Smooth muscle cell (in vitro differentiated cells): Measurements from ENCODE around the gene GATAD2B. TPM values are rescaled to one million over a fixed set of nuclear protein-coding genes. Genes with fewer than 3 reads are reported as not detected.
A peak's percentile ranks its signal among the peaks of the same experiment; 100 is the strongest.
"Not testable (repeated sequence)": the region's sequence is repeated elsewhere in the genome, so short reads cannot be mapped to it uniquely, and the experiment has no call there.

Experiments
- DNase-seq: peaks from one replicate; lab custom pipeline; 2025; ENCODE audit not compliant: unreplicated experiment; lab: John Stamatoyannopoulos, UW
- H2AFZ ChIP-seq: fragments of 200-600 bp; sonication (generic); 2 replicates; pipeline ENCODE4 v1.6.0; 2016; ENCODE audit warnings: antibody characterized with exemption, low read depth, mild to moderate bottlenecking
- H3F3A ChIP-seq: fragments of 200-600 bp; sonication (generic); 2 replicates; pipeline ENCODE4 v1.6.0; 2017; ENCODE audit warnings: antibody characterized with exemption, low read depth
- H3K27ac ChIP-seq: fragments of 200-600 bp; sonication (generic); 2 replicates; pipeline ENCODE4 v1.5.1; 2016; ENCODE audit warnings: low read depth, mild to moderate bottlenecking
- H3K27me3 ChIP-seq: fragments of 200-600 bp; sonication (generic); 2 replicates; pipeline ENCODE4 v1.6.1; 2016; ENCODE audit warnings: low read depth, mild to moderate bottlenecking
- H3K36me3 ChIP-seq: fragments of 200-600 bp; sonication (generic); 2 replicates; pipeline ENCODE4 v1.5.1; 2016; ENCODE audit warnings: low read depth
- H3K4me1 ChIP-seq: fragments of 200-600 bp; sonication (generic); 2 replicates; pipeline ENCODE4 v1.5.1; 2016; ENCODE audit warnings: low read depth
- H3K4me2 ChIP-seq: fragments of 200-600 bp; sonication (generic); 2 replicates; pipeline ENCODE4 v1.6.0; 2016; ENCODE audit warnings: mild to moderate bottlenecking
- H3K4me3 ChIP-seq: fragments of 200-600 bp; sonication (generic); 2 replicates; pipeline ENCODE4 v1.5.1; 2016; ENCODE audit warnings: mild to moderate bottlenecking
- H3K79me2 ChIP-seq: fragments of 200-600 bp; sonication (generic); 2 replicates; pipeline ENCODE4 v1.6.0; 2016; ENCODE audit warnings: low read depth, mild to moderate bottlenecking
- H3K9ac ChIP-seq: fragments of 200-600 bp; sonication (generic); 2 replicates; pipeline ENCODE4 v1.6.0; 2016; ENCODE audit warnings: low read depth
- H3K9me3 ChIP-seq: fragments of 200-600 bp; sonication (generic); replicated peaks from 2 replicates; pipeline ENCODE4 v1.5.1; 2016; ENCODE audit warnings: low read depth
- H4K20me1 ChIP-seq: fragments of 200-600 bp; sonication (generic); 2 replicates; pipeline ENCODE4 v1.6.0; 2016; ENCODE audit warnings: low read depth
- CTCF ChIP-seq: fragments of 200-600 bp; sonication (generic); IDR thresholded peaks from 2 replicates; pipeline ENCODE4 v1.5.1; 2017; ENCODE audit warnings: borderline replicate concordance, mild to moderate bottlenecking, antibody characterized with exemption; ENCODE audit not compliant: insufficient read depth, poor library complexity, severe bottlenecking
- WGBS: methylation state at CpG from one replicate; pipeline ENCODE4 v1.1.7; 2016; ENCODE audit warnings: low lambda C conversion rate; 5-methylcytosine and 5-hydroxymethylcytosine counted together
- polyA plus RNA-seq: library from polyadenylated mRNA; unstranded; fragments of >200 nt; fragmentation: Nextera tagmentation; extraction: Ambion mirVana; gene quantifications from 2 replicates; pipeline ENCODE4 v1.2.1, GENCODE V29; 2016
- total RNA-seq: library from RNA; depleted of rRNA; stranded (reverse); fragments of >200 nt; gene quantifications from 2 replicates; pipeline ENCODE4 v1.2.3, GENCODE V29; 2014

GATAD2B gene
- total and polyA plus RNA-seq, 2 experiments from 2014 or later: 7.8 to 24.9 TPM

GRCh38 chr1:153789478-153790034, 133.2 kb downstream of the GATAD2B start:
- Histone ChIP-seq H3K79me2 (peaks cover 19% of the 10 kb centered on the region), H3K4me3 (peak overlapping the region; percentile 46), H3F3A (peaks cover 9% of the 10 kb centered on the region), H3K9me3 (no peaks in the 10 kb centered on the region), H3K36me3 (no peaks in the 10 kb centered on the region), H3K27ac (peak overlapping the region; percentile 98), H3K9ac (peak overlapping the region; percentile 92), H3K4me2 (peak overlapping the region; percentile 88), H2AFZ (no peak overlapping the region), H4K20me1 (no peaks in the 10 kb centered on the region), H3K27me3 (no peaks in the 10 kb centered on the region), H3K4me1 (peaks cover 20% of the 10 kb centered on the region)
- no peak for DNase-seq
- WGBS: 43% methylated on average over 22 of the region's 22 CpGs
- no peak for TF ChIP-seq CTCF

- Histone ChIP-seq H3K27ac (no peak overlapping the region), H3K79me2 (peaks cover 22% of the 10 kb centered on the region), H3K4me3 (no peak overlapping the region), H3K4me1 (peaks cover 4% of the 10 kb centered on the region), H3K36me3 (no peaks in the 10 kb centered on the region), H3K9ac (no peak overlapping the region), H4K20me1 (no peaks in the 10 kb centered on the region), H3F3A (peaks cover 4% of the 10 kb centered on the region), H3K9me3 (no peaks in the 10 kb centered on the region), H3K27me3 (no peaks in the 10 kb centered on the region), H3K4me2 (no peak overlapping the region), H2AFZ (no peak overlapping the region)
- no peak for DNase-seq
- TF ChIP-seq CTCF: no peak
- WGBS: 94% methylated on average over 3 of the region's 4 CpGs
Measured at GRCh38 chr1:153786038-153786790, 136.6 kb downstream of the GATAD2B start.

GRCh38 chr1:153783233-153784190, 139.3 kb downstream of the GATAD2B start:
- H3K4me1 ChIP-seq: peaks cover 4% of the 10 kb centered on the region
- H3K36me3 ChIP-seq: no peaks in the 10 kb centered on the region
- no peaks in the 10 kb centered on the region for H3K9me3 ChIP-seq
- peak; percentile 86 for DNase-seq
- peak overlapping the region; percentile 76 for H3K4me3 ChIP-seq
- peak overlapping the region; percentile 73 for H3K9ac ChIP-seq
- peak overlapping the region; percentile 83 for H3K27ac ChIP-seq
- H3F3A ChIP-seq: no peaks in the 10 kb centered on the region
- peaks cover 13% of the 10 kb centered on the region for H3K79me2 ChIP-seq
- TF ChIP-seq CTCF: no peak
- H3K4me2 ChIP-seq: peak overlapping the region; percentile 89
- H3K27me3 ChIP-seq: no peaks in the 10 kb centered on the region
- peak overlapping the region; percentile 64 for H2AFZ ChIP-seq
- WGBS: 1% methylated on average over 55 of the region's 61 CpGs
- no peaks in the 10 kb centered on the region for H4K20me1 ChIP-seq

- DNase-seq, H4K20me1 ChIP-seq, H3K27me3 ChIP-seq, H3K4me1 ChIP-seq, H3K9ac ChIP-seq, H3F3A ChIP-seq, H3K36me3 ChIP-seq, H3K9me3 ChIP-seq, H2AFZ ChIP-seq: not testable (repeated sequence)
- peaks cover 18% of the 10 kb centered on the region for H3K79me2 ChIP-seq
- WGBS: 96% methylated on average over 8 of the region's 8 CpGs
- H3K4me3 ChIP-seq: peak overlapping the region; percentile 76
- peak overlapping the region; percentile 83 for H3K27ac ChIP-seq
- H3K4me2 ChIP-seq: peak overlapping the region; percentile 89
Measured at GRCh38 chr1:153782648-153783047, 140.1 kb downstream of the GATAD2B start.
